ENCODE measurements around the gene EDN2.
A peak's percentile ranks its signal among the peaks of the same experiment; 100 is the strongest.

The EDN2 gene

DNA sequence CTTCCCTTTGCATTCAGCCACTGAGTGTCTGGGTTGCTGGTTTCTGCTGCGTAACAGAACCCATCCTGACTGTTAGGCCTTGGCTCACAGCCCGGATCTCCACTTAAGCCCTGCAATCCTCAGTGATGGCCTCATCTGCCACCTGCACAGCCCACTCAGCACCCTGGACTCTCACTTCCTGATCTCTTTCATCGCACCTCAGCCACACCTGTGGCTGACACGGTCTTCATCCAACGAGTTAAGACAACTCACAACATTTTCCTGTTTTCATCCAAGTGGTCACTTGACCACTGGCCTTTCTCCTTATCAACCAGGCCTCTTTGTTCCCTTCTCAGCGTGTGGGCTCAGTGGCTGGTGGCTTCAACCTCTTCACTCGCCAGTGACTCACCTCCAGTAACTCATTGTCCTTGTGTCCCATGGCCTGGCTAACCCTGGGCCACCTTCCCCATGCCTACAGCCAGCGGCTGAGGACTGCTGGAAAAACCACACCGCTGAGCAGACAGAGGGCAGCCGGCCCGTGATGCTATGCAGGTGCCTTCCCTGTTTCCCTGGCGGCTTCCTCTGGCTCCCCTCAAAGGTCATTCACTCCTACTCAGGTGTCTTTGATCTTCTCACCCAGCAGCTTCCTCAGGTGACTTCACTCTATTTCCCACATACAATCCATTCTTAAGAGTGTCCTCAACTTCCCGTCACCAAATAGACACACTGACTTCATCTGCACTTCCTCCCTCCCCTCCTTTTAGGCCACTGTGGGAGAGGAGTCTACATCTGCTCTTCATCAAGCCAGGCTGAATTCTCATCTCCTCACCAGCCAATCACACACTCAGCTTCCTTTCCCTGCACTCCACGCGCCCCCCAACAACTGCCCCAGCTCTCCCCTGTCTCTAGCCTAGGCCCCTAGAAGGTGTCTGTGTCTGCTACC lies 19.9 kb upstream of the EDN2 start:
- Histone ChIP-seq H3K4me2 (ENCODE audit: low read length, poor library complexity, severe bottlenecking) (no peak overlapping the region), H2AK5ac (ENCODE audit: low read length, severe bottlenecking) (peak overlapping the region; percentile 46), H2BK15ac (ENCODE audit: low read depth, poor library complexity, severe bottlenecking) (no peak overlapping the region), H3K9ac (ENCODE audit: low read length) (no peak overlapping the region), H4K8ac (ENCODE audit: low read length) (no peak overlapping the region), H3K36me3 (ENCODE audit: control insufficient read depth in 1 of 2, insufficient read depth in 2 of 2, low read depth in 1 of 2, low read length in 2 of 2) (no peaks in the 10 kb centered on the region), H3K23ac (ENCODE audit: low read length in 2 of 2) (no peak overlapping the region), H3K4ac (ENCODE audit: low read depth in 1 of 2, low read length in 2 of 2) (no peak overlapping the region), H3K9me3 (ENCODE audit: control insufficient read depth, low read length) (no peaks in the 10 kb centered on the region), H3K18ac (ENCODE audit: low read depth in 1 of 2, low read length in 2 of 2) (no peak overlapping the region), H2BK12ac (ENCODE audit: low read length in 2 of 2) (no peak overlapping the region), H3K14ac (ENCODE audit: low read length in 2 of 2) (peak overlapping the region in 1 of 2 experiments; percentile 3), H3K4me3 (ENCODE audit: insufficient read depth in 1 of 2, low read depth in 1 of 2, low read length in 2 of 2) (no peak overlapping the region), H2AFZ (ENCODE audit: low read depth, low read length) (no peak overlapping the region), H2BK5ac (ENCODE audit: low read depth, low read length, poor library complexity, severe bottlenecking) (no peak overlapping the region), H4K91ac (ENCODE audit: low read length) (peak overlapping the region; percentile 25), H3K27me3 (ENCODE audit: control insufficient read depth in 1 of 2, insufficient read depth in 1 of 2, low read length in 2 of 2) (peaks cover 0 to 16% of the 10 kb centered on the region in 2 experiments), H2BK120ac (ENCODE audit: low read depth, low read length) (no peak overlapping the region), H3K4me1 (ENCODE audit: control insufficient read depth, insufficient read depth, low read depth, low read length) (peaks cover 19% of the 10 kb centered on the region), H3K27ac (ENCODE audit: low read length, poor library complexity, severe bottlenecking) (no peak overlapping the region), H3K79me1 (replicated peaks; ENCODE audit: low read length, poor library complexity, severe bottlenecking) (no peaks in the 10 kb centered on the region)
- WGBS = 71% methylated on average over 15 of the region's 15 CpGs
- peak; percentile 58 for DNase-seq

DNA sequence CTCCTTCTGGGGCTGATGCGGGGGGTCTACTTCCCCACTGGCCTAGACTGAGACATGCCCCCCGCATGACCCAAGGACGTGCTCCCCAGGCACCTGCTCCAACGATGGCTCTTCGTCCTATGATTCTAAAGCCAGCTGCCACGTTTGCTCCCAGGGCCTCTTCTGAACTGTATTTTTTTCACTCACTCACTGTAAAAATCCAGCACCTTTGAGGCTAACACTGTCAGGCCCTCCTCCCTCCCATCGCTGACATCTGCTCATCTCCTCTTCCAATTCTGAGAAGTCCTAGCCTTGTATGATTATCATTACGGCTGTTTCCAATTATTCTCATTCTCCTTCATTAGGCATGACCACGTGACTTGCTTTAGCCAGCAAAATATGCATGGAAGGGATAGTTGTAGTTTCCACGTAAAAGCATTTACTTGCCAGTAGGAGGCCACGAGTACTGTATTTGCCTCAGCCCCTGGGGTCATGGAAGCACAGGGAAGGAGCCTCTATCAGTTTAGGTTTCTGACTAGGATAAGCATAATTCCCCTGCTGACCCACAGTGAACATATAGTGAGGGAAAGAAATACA lies 19.1 kb upstream of the EDN2 start:
- H3K4me2 ChIP-seq (ENCODE audit: low read length, poor library complexity, severe bottlenecking) = no peak overlapping the region
- peaks cover 25% of the 10 kb centered on the region for H3K4me1 ChIP-seq (ENCODE audit: control insufficient read depth, insufficient read depth, low read depth, low read length)
- H3K4me3 ChIP-seq (ENCODE audit: insufficient read depth in 1 of 2, low read depth in 1 of 2, low read length in 2 of 2) = no peak overlapping the region
- H3K79me1 ChIP-seq (replicated peaks; ENCODE audit: low read length, poor library complexity, severe bottlenecking) = no peaks in the 10 kb centered on the region
- H4K8ac ChIP-seq (ENCODE audit: low read length) = no peak overlapping the region
- no peak overlapping the region for H3K18ac ChIP-seq (ENCODE audit: low read depth in 1 of 2, low read length in 2 of 2)
- H2BK120ac ChIP-seq (ENCODE audit: low read depth, low read length) = no peak overlapping the region
- no peaks in the 10 kb centered on the region for H3K36me3 ChIP-seq (ENCODE audit: control insufficient read depth in 1 of 2, insufficient read depth in 2 of 2, low read depth in 1 of 2, low read length in 2 of 2)
- H3K23ac ChIP-seq (ENCODE audit: low read length in 2 of 2) = no peak overlapping the region
- no peak overlapping the region for H2AK5ac ChIP-seq (ENCODE audit: low read length, severe bottlenecking)
- no peak overlapping the region for H3K9ac ChIP-seq (ENCODE audit: low read length)
- no peak overlapping the region for H4K91ac ChIP-seq (ENCODE audit: low read length)
- no peaks in the 10 kb centered on the region for H3K9me3 ChIP-seq (ENCODE audit: control insufficient read depth, low read length)
- H2AFZ ChIP-seq (ENCODE audit: low read depth, low read length) = no peak overlapping the region
- H3K14ac ChIP-seq (ENCODE audit: low read length in 2 of 2) = no peak overlapping the region
- no peak overlapping the region for H2BK15ac ChIP-seq (ENCODE audit: low read depth, poor library complexity, severe bottlenecking)
- H3K27ac ChIP-seq (ENCODE audit: low read length, poor library complexity, severe bottlenecking) = no peak overlapping the region
- DNase-seq = no peak
- no peak overlapping the region for H2BK12ac ChIP-seq (ENCODE audit: low read length in 2 of 2)
- peaks cover 0 to 16% of the 10 kb centered on the region in 2 experiments for H3K27me3 ChIP-seq (ENCODE audit: control insufficient read depth in 1 of 2, insufficient read depth in 1 of 2, low read length in 2 of 2)
- H2BK5ac ChIP-seq (ENCODE audit: low read depth, low read length, poor library complexity, severe bottlenecking) = no peak overlapping the region
- WGBS = 86% methylated on average over 10 of the region's 11 CpGs
- no peak overlapping the region for H3K4ac ChIP-seq (ENCODE audit: low read depth in 1 of 2, low read length in 2 of 2)

DNA sequence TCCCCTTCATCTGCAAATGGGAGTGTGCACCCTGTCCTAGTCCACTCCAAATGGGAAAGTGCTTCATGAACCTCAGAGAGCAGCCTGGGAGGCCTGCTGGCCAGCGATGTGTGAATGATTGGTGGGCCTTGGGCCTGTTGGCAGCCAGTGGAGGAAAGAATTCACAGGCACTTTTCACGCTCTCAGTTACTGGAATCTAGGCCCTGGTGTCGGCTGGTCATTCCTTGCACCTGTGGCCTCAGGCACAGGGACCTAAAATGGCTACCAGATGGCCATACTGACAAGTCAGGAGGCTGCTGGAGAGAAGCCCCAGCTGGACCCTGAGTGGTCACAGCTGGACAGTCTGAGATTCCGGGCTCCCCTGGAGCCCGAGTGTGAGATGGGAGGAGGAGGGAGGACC lies 18.4 kb upstream of the EDN2 start:
- Histone ChIP-seq H4K91ac (ENCODE audit: low read length) (no peak overlapping the region), H3K14ac (ENCODE audit: low read length in 2 of 2) (no peak overlapping the region), H3K18ac (ENCODE audit: low read depth in 1 of 2, low read length in 2 of 2) (no peak overlapping the region), H3K36me3 (ENCODE audit: control insufficient read depth in 1 of 2, insufficient read depth in 2 of 2, low read depth in 1 of 2, low read length in 2 of 2) (no peaks in the 10 kb centered on the region), H3K4me1 (ENCODE audit: control insufficient read depth, insufficient read depth, low read depth, low read length) (peaks cover 32% of the 10 kb centered on the region), H3K4ac (ENCODE audit: low read depth in 1 of 2, low read length in 2 of 2) (no peak overlapping the region), H3K23ac (ENCODE audit: low read length in 2 of 2) (no peak overlapping the region), H2BK5ac (ENCODE audit: low read depth, low read length, poor library complexity, severe bottlenecking) (no peak overlapping the region), H3K9ac (ENCODE audit: low read length) (no peak overlapping the region), H3K4me2 (ENCODE audit: low read length, poor library complexity, severe bottlenecking) (no peak overlapping the region), H2BK120ac (ENCODE audit: low read depth, low read length) (no peak overlapping the region), H3K27ac (ENCODE audit: low read length, poor library complexity, severe bottlenecking) (no peak overlapping the region), H4K8ac (ENCODE audit: low read length) (no peak overlapping the region), H3K27me3 (ENCODE audit: control insufficient read depth in 1 of 2, insufficient read depth in 1 of 2, low read length in 2 of 2) (peaks cover 0 to 10% of the 10 kb centered on the region in 2 experiments), H2BK12ac (ENCODE audit: low read length in 2 of 2) (no peak overlapping the region), H3K79me1 (replicated peaks; ENCODE audit: low read length, poor library complexity, severe bottlenecking) (no peaks in the 10 kb centered on the region), H2BK15ac (ENCODE audit: low read depth, poor library complexity, severe bottlenecking) (no peak overlapping the region), H2AFZ (ENCODE audit: low read depth, low read length) (no peak overlapping the region), H3K9me3 (ENCODE audit: control insufficient read depth, low read length) (no peaks in the 10 kb centered on the region), H3K4me3 (ENCODE audit: insufficient read depth in 1 of 2, low read depth in 1 of 2, low read length in 2 of 2) (no peak overlapping the region), H2AK5ac (ENCODE audit: low read length, severe bottlenecking) (peak overlapping the region; percentile 57)
- no peak for DNase-seq
- 89% methylated on average over 5 of the region's 5 CpGs for WGBS

DNA sequence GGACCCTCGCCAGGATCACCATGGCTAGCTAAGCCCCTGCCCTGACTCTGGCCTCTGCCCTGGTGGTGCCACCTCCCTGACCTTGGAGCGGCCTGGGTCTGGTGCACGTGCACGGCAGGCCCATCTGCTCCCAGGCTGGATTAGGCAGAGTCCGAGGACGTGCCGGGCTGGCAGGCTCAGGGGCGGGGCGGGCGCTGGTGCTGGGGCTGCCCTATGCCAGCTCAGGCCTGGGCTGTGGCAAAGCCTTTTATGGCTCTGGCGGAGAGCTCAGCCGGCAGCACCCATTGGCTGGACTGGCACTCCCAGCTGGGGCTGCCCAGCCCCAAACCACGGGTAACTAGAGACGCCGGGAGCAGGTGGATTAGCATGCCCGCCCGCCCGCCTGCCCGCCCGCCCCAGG lies 17.1 kb upstream of the EDN2 start:
- no peak overlapping the region for H3K23ac ChIP-seq (ENCODE audit: low read length in 2 of 2)
- no peak overlapping the region for H4K8ac ChIP-seq (ENCODE audit: low read length)
- no peak overlapping the region for H2AFZ ChIP-seq (ENCODE audit: low read depth, low read length)
- no peak overlapping the region for H3K4me3 ChIP-seq (ENCODE audit: insufficient read depth in 1 of 2, low read depth in 1 of 2, low read length in 2 of 2)
- no peak overlapping the region for H2BK120ac ChIP-seq (ENCODE audit: low read depth, low read length)
- peaks cover 0 to 2% of the 10 kb centered on the region in 2 experiments for H3K27me3 ChIP-seq (ENCODE audit: control insufficient read depth in 1 of 2, insufficient read depth in 1 of 2, low read length in 2 of 2)
- no peak overlapping the region for H3K4ac ChIP-seq (ENCODE audit: low read depth in 1 of 2, low read length in 2 of 2)
- no peak overlapping the region for H3K4me2 ChIP-seq (ENCODE audit: low read length, poor library complexity, severe bottlenecking)
- no peaks in the 10 kb centered on the region for H3K9me3 ChIP-seq (ENCODE audit: control insufficient read depth, low read length)
- H2BK5ac ChIP-seq (ENCODE audit: low read depth, low read length, poor library complexity, severe bottlenecking) = no peak overlapping the region
- H3K14ac ChIP-seq (ENCODE audit: low read length in 2 of 2) = no peak overlapping the region
- WGBS = 94% methylated on average over 20 of the region's 20 CpGs
- no peak overlapping the region for H3K18ac ChIP-seq (ENCODE audit: low read depth in 1 of 2, low read length in 2 of 2)
- no peak for DNase-seq
- no peaks in the 10 kb centered on the region for H3K36me3 ChIP-seq (ENCODE audit: control insufficient read depth in 1 of 2, insufficient read depth in 2 of 2, low read depth in 1 of 2, low read length in 2 of 2)
- peaks cover 41% of the 10 kb centered on the region for H3K4me1 ChIP-seq (ENCODE audit: control insufficient read depth, insufficient read depth, low read depth, low read length)
- no peak overlapping the region for H3K9ac ChIP-seq (ENCODE audit: low read length)
- peak overlapping the region; percentile 21 for H2AK5ac ChIP-seq (ENCODE audit: low read length, severe bottlenecking)
- no peak overlapping the region for H3K27ac ChIP-seq (ENCODE audit: low read length, poor library complexity, severe bottlenecking)
- H3K79me1 ChIP-seq (replicated peaks; ENCODE audit: low read length, poor library complexity, severe bottlenecking) = no peaks in the 10 kb centered on the region
- no peak overlapping the region for H2BK15ac ChIP-seq (ENCODE audit: low read depth, poor library complexity, severe bottlenecking)
- no peak overlapping the region for H2BK12ac ChIP-seq (ENCODE audit: low read length in 2 of 2)
- H4K91ac ChIP-seq (ENCODE audit: low read length) = no peak overlapping the region

Data from mesenchymal stem cell (in vitro differentiated cells and primary cell).